Measurements from ENCODE around the gene ADGRV1.
A peak's percentile ranks its signal among the peaks of the same experiment; 100 is the strongest.
"Not testable (repeated sequence)": the region's sequence is repeated elsewhere in the genome, so short reads cannot be mapped to it uniquely, and the experiment has no call there.

Gene ADGRV1

GRCh38 chr5:90767710-90768109, 209.1 kb downstream of the ADGRV1 start:
- peaks cover 4% of the 10 kb centered on the region for H3K27me3 ChIP-seq (ENCODE audit: insufficient read depth, poor library complexity, severe bottlenecking)
- TF ChIP-seq CTCF (IDR thresholded peaks at IDR 0.05; ENCODE audit: poor library complexity, severe bottlenecking) = no peak
- ATAC-seq (ENCODE audit: low read depth) = 0 out of 3 replicates have a peak, but pooled peaks have one; percentile 23

GRCh38 chr5:90770006-90770541, 211.5 kb downstream of the ADGRV1 start:
- not testable (repeated sequence) for H3K9me3 ChIP-seq (ENCODE audit: severe bottlenecking); H3K27ac ChIP-seq (ENCODE audit: poor library complexity, severe bottlenecking); DNase-seq (ENCODE audit: low spot score); H3K4me3 ChIP-seq (ENCODE audit: severe bottlenecking); H3K4me1 ChIP-seq (ENCODE audit: insufficient read depth, poor library complexity, severe bottlenecking); H3K27me3 ChIP-seq (ENCODE audit: insufficient read depth, poor library complexity, severe bottlenecking); H3K36me3 ChIP-seq (ENCODE audit: low read depth); ATAC-seq (ENCODE audit: low read depth)

More at GRCh38 chr5:90767710-90768109, 209.1 kb downstream of the ADGRV1 start:
- no peaks in the 10 kb centered on the region for H3K9me3 ChIP-seq (ENCODE audit: severe bottlenecking)
- no peak overlapping the region for H3K4me3 ChIP-seq (ENCODE audit: severe bottlenecking)
- H3K27ac ChIP-seq (ENCODE audit: poor library complexity, severe bottlenecking) = no peak overlapping the region
- no peak for DNase-seq (ENCODE audit: low spot score)
- no peaks in the 10 kb centered on the region for H3K36me3 ChIP-seq (ENCODE audit: low read depth)
- no peaks in the 10 kb centered on the region for H3K4me1 ChIP-seq (ENCODE audit: insufficient read depth, poor library complexity, severe bottlenecking)

GRCh38 chr5:90777959-90778358, 219.4 kb downstream of the ADGRV1 start:
- no peak for TF ChIP-seq CTCF (IDR thresholded peaks at IDR 0.05; ENCODE audit: poor library complexity, severe bottlenecking)
- ATAC-seq (ENCODE audit: low read depth) = no peak
- no peaks in the 10 kb centered on the region for H3K36me3 ChIP-seq (ENCODE audit: low read depth)
- H3K9me3 ChIP-seq (ENCODE audit: severe bottlenecking) = no peaks in the 10 kb centered on the region
- DNase-seq (ENCODE audit: low spot score) = no peak
- no peak overlapping the region for H3K4me3 ChIP-seq (ENCODE audit: severe bottlenecking)
- no peak overlapping the region for H3K27ac ChIP-seq (ENCODE audit: poor library complexity, severe bottlenecking)
- no peaks in the 10 kb centered on the region for H3K4me1 ChIP-seq (ENCODE audit: insufficient read depth, poor library complexity, severe bottlenecking)
- H3K27me3 ChIP-seq (ENCODE audit: insufficient read depth, poor library complexity, severe bottlenecking) = no peaks in the 10 kb centered on the region

DNA sequence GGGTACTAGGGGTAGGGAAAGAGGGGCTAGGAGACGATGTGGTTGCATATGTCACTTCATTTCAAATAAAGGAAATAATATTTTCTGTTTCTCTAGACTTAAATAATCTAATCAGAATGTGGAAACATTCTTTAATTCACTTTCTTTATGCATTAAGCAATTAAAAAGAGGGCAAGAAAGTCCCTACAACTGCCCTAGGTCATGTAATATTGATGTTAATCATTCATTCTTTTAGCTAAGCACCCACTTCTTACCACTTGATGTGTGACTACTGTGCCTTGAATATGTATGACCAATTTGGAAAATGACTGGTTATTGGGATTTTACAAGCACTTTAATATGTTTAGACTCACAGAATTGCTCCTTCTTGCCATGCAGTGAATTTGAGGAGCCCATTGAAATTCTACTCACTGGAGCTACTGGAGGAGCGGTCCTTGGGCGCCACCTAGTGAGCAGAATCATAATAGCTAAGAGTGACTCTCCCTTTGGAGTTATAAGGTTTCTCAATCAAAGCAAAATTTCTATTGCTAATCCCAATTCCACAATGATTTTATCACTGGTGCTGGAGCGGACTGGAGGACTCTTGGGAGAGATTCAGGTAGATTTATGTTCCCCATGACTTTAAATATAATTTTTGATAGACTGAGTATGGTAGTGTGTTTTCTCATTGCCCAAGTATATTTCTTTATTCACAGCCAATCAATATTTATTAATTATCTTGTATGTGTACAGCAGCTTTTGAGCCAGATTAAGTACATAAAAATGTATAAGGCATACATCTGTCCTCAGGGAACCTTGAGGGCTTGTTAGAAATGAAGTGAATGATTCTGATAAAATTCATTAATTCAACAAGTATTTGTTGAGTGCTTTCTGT, 225.1 kb downstream of the ADGRV1 start:
- DNase-seq (ENCODE audit: low spot score) (no peak), ATAC-seq (ENCODE audit: low read depth) (peak; percentile 95)
- Histone ChIP-seq H3K27ac (ENCODE audit: poor library complexity, severe bottlenecking) (no peak overlapping the region), H3K27me3 (ENCODE audit: insufficient read depth, poor library complexity, severe bottlenecking) (no peaks in the 10 kb centered on the region), H3K4me1 (ENCODE audit: insufficient read depth, poor library complexity, severe bottlenecking) (no peaks in the 10 kb centered on the region), H3K36me3 (ENCODE audit: low read depth) (no peaks in the 10 kb centered on the region), H3K9me3 (ENCODE audit: severe bottlenecking) (no peaks in the 10 kb centered on the region), H3K4me3 (ENCODE audit: severe bottlenecking) (no peak overlapping the region)
- TF ChIP-seq CTCF (IDR thresholded peaks at IDR 0.05; ENCODE audit: poor library complexity, severe bottlenecking) = peak; percentile 99

GRCh38 chr5:90786756-90787155, 228.2 kb downstream of the ADGRV1 start:
- TF ChIP-seq CTCF (IDR thresholded peaks at IDR 0.05; ENCODE audit: poor library complexity, severe bottlenecking) = no peak
- H3K27ac ChIP-seq (ENCODE audit: poor library complexity, severe bottlenecking) = no peak overlapping the region
- H3K27me3 ChIP-seq (ENCODE audit: insufficient read depth, poor library complexity, severe bottlenecking) = no peaks in the 10 kb centered on the region
- no peaks in the 10 kb centered on the region for H3K36me3 ChIP-seq (ENCODE audit: low read depth)
- DNase-seq (ENCODE audit: low spot score) (no peak), ATAC-seq (ENCODE audit: low read depth) (no peak)
- H3K9me3 ChIP-seq (ENCODE audit: severe bottlenecking) = no peaks in the 10 kb centered on the region
- H3K4me3 ChIP-seq (ENCODE audit: severe bottlenecking) = no peak overlapping the region
- no peaks in the 10 kb centered on the region for H3K4me1 ChIP-seq (ENCODE audit: insufficient read depth, poor library complexity, severe bottlenecking)
